Muscle layer of colon (tissue), 2 donors: ENCODE data around the gene RASD2.

Experiments
- H3K27ac ChIP-seq: one replicate; pipeline ENCODE4 v1.7.0; 2013; ENCODE audit warnings: low read depth, mild to moderate bottlenecking, low read length, moderate library complexity
- H3K27me3 ChIP-seq, 2 donors: one replicate each; pipeline ENCODE4 v1.7.0; 2013; ENCODE audit warnings: low read length in 2 of 2, mild to moderate bottlenecking in 2 of 2; ENCODE audit not compliant: insufficient read depth in 2 of 2, control insufficient read depth in 1 of 2
- H3K36me3 ChIP-seq: one replicate; pipeline ENCODE4 v1.7.0; 2013; ENCODE audit warnings: mild to moderate bottlenecking, low read length; ENCODE audit not compliant: insufficient read depth
- H3K4me1 ChIP-seq: one replicate; pipeline ENCODE4 v1.7.0; 2013; ENCODE audit warnings: mild to moderate bottlenecking, low read length; ENCODE audit not compliant: insufficient read depth
- H3K4me3 ChIP-seq, 2 donors: one replicate each; pipeline ENCODE4 v1.7.0; 2013; ENCODE audit warnings: low read length in 2 of 2, low read depth in 1 of 2, mild to moderate bottlenecking in 1 of 2, moderate library complexity in 1 of 2
- H3K9ac ChIP-seq: one replicate; pipeline ENCODE4 v1.7.0; 2013; ENCODE audit warnings: low read length
- H3K9me3 ChIP-seq: one replicate; pipeline ENCODE4 v1.7.0; 2013; ENCODE audit warnings: mild to moderate bottlenecking, low read length
- donor health status: abdominal sarcoma.
- donor health status: Adenocarcinoma of cecum.

RASD2 gene

GRCh38 chr22:35555946-35556547 is 15.4 kb downstream of the RASD2 start:
- H3K27me3 ChIP-seq, result no peaks in the 10 kb centered on the region
- H3K27ac ChIP-seq, result no peak overlapping the region
- H3K4me3 ChIP-seq, result no peak overlapping the region
- no peak overlapping the region for H3K9ac ChIP-seq
- no peaks in the 10 kb centered on the region for H3K4me1 ChIP-seq
- peaks cover 16% of the 10 kb centered on the region for H3K36me3 ChIP-seq
- no peaks in the 10 kb centered on the region for H3K9me3 ChIP-seq

GRCh38 chr22:35556666-35557065 is 16.0 kb downstream of the RASD2 start:
- no peaks in the 10 kb centered on the region for H3K4me1 ChIP-seq
- H3K9ac ChIP-seq, result no peak overlapping the region

GRCh38 chr22:35558031-35558430 is 17.4 kb downstream of the RASD2 start:
- Histone ChIP-seq H3K9me3 (no peaks in the 10 kb centered on the region), H3K4me3 (no peak overlapping the region), H3K36me3 (peaks cover 7% of the 10 kb centered on the region), H3K4me1 (no peaks in the 10 kb centered on the region), H3K27ac (no peak overlapping the region), H3K9ac (no peak overlapping the region), H3K27me3 (no peaks in the 10 kb centered on the region)

More at GRCh38 chr22:35556666-35557065, 16.0 kb downstream of the RASD2 start:
- Histone ChIP-seq H3K27me3 (no peaks in the 10 kb centered on the region), H3K9me3 (no peaks in the 10 kb centered on the region), H3K27ac (no peak overlapping the region), H3K4me3 (no peak overlapping the region), H3K36me3 (peaks cover 16% of the 10 kb centered on the region)

- Histone ChIP-seq H3K4me1 (peaks cover 4% of the 10 kb centered on the region), H3K27ac (no peak overlapping the region), H3K27me3 (no peaks in the 10 kb centered on the region), H3K9ac (no peak overlapping the region), H3K4me3 (no peak overlapping the region), H3K36me3 (no peaks in the 10 kb centered on the region), H3K9me3 (no peaks in the 10 kb centered on the region)
These were observed 18.1 kb downstream of the RASD2 start for GRCh38 chr22:35558719-35559118.

- Histone ChIP-seq H3K9ac (no peak overlapping the region), H3K4me1 (peaks cover 8% of the 10 kb centered on the region), H3K27ac (no peak overlapping the region), H3K27me3 (no peaks in the 10 kb centered on the region), H3K4me3 (no peak overlapping the region), H3K9me3 (no peaks in the 10 kb centered on the region), H3K36me3 (no peaks in the 10 kb centered on the region)
These were observed 18.8 kb downstream of the RASD2 start for GRCh38 chr22:35559354-35560005.

- peaks cover 17% of the 10 kb centered on the region for H3K4me1 ChIP-seq
- H3K9me3 ChIP-seq, result no peaks in the 10 kb centered on the region
- no peaks in the 10 kb centered on the region for H3K36me3 ChIP-seq
- no peak overlapping the region for H3K27ac ChIP-seq
- no peaks in the 10 kb centered on the region for H3K27me3 ChIP-seq
- H3K4me3 ChIP-seq, result no peak overlapping the region
- H3K9ac ChIP-seq, result no peak overlapping the region
These were observed 19.7 kb downstream of the RASD2 start for GRCh38 chr22:35560366-35560765.

GRCh38 chr22:35560824-35561223 is 20.2 kb downstream of the RASD2 start:
- Histone ChIP-seq H3K4me3 (no peak overlapping the region), H3K27me3 (no peaks in the 10 kb centered on the region), H3K4me1 (peaks cover 22% of the 10 kb centered on the region), H3K9ac (no peak overlapping the region), H3K9me3 (no peaks in the 10 kb centered on the region), H3K36me3 (no peaks in the 10 kb centered on the region), H3K27ac (no peak overlapping the region)

- Histone ChIP-seq H3K27ac (no peak overlapping the region), H3K4me3 (no peak overlapping the region), H3K9me3 (no peaks in the 10 kb centered on the region), H3K9ac (no peak overlapping the region), H3K36me3 (no peaks in the 10 kb centered on the region), H3K27me3 (no peaks in the 10 kb centered on the region), H3K4me1 (peaks cover 24% of the 10 kb centered on the region)
These were observed 21.3 kb downstream of the RASD2 start for GRCh38 chr22:35561796-35562526.

GRCh38 chr22:35563211-35563610 is 22.6 kb downstream of the RASD2 start:
- H3K27me3 ChIP-seq, result no peaks in the 10 kb centered on the region
- H3K9me3 ChIP-seq, result no peaks in the 10 kb centered on the region
- no peak overlapping the region for H3K9ac ChIP-seq
- H3K4me3 ChIP-seq, result no peak overlapping the region
- peaks cover 24% of the 10 kb centered on the region for H3K4me1 ChIP-seq
- no peak overlapping the region for H3K27ac ChIP-seq
- H3K36me3 ChIP-seq, result no peaks in the 10 kb centered on the region

- no peak overlapping the region for H3K4me3 ChIP-seq
- no peaks in the 10 kb centered on the region for H3K36me3 ChIP-seq
- peak overlapping the region; percentile 49 for H3K27ac ChIP-seq
- no peak overlapping the region for H3K9ac ChIP-seq
- no peaks in the 10 kb centered on the region for H3K27me3 ChIP-seq
- peaks cover 24% of the 10 kb centered on the region for H3K4me1 ChIP-seq
- no peaks in the 10 kb centered on the region for H3K9me3 ChIP-seq
These were observed 24.6 kb downstream of the RASD2 start for GRCh38 chr22:35564975-35565867.
